Fibroblast of lung (primary cell): ENCODE results near the gene R3HDML. TPM values are rescaled to one million over a fixed set of nuclear protein-coding genes. Genes with fewer than 3 reads are reported as not detected.

Experiments
- DNase-seq, 2 donors: peaks; one replicate each; pipeline versions ENCODE4 v3.0.0 to v3.0.0-alpha.2; 2010; ENCODE audit warnings: low read depth in 2 of 2
- H2AFZ ChIP-seq: 2 replicates; pipeline ENCODE4 v1.5.1; 2012; ENCODE audit warnings: low read length, control low read depth, inconsistent platforms
- H3K27ac ChIP-seq: 2 replicates; pipeline ENCODE4 v1.5.1; 2011; ENCODE audit warnings: low read length, control low read depth; ENCODE audit not compliant: insufficient read depth
- H3K27me3 ChIP-seq: 2 replicates; pipeline ENCODE4 v1.5.1; 2011; ENCODE audit warnings: mild to moderate bottlenecking, low read length; ENCODE audit not compliant: control insufficient read depth, insufficient read depth
- H3K36me3 ChIP-seq: 2 replicates; pipeline ENCODE4 v1.5.1; 2011; ENCODE audit warnings: low read length; ENCODE audit not compliant: control insufficient read depth, insufficient read depth
- H3K4me1 ChIP-seq: 2 replicates; pipeline ENCODE4 v1.5.1; 2011; ENCODE audit warnings: low read length; ENCODE audit not compliant: control insufficient read depth, insufficient read depth; ENCODE audit errors: extremely low read depth
- H3K4me2 ChIP-seq: 2 replicates; pipeline ENCODE4 v1.5.1; 2011; ENCODE audit warnings: low read length, control low read depth; ENCODE audit not compliant: insufficient read depth; ENCODE audit errors: extremely low read depth
- H3K4me3 ChIP-seq, 4 experiments: fragments of 200-600 bp in 1 of 4; sonication (generic) in 1 of 4; replicated peaks in 1 of 4; 2 replicates each; pipeline ENCODE4 v1.5.1; 2011 to 2016; ENCODE audit warnings: low read length in 4 of 4, low read depth in 3 of 4, mild to moderate bottlenecking in 3 of 4, control low read depth in 2 of 4, inconsistent platforms in 1 of 4, mixed read lengths in 1 of 4; ENCODE audit not compliant: insufficient read depth in 1 of 4; ENCODE audit errors: control extremely low read depth in 1 of 4
- H3K79me2 ChIP-seq: 2 replicates; pipeline ENCODE4 v1.5.1; 2012; ENCODE audit warnings: mild to moderate bottlenecking, low read length, inconsistent platforms; ENCODE audit not compliant: control insufficient read depth, insufficient read depth
- H3K9ac ChIP-seq: 2 replicates; pipeline ENCODE4 v1.5.1; 2011; ENCODE audit warnings: mild to moderate bottlenecking, low read length, control low read depth; ENCODE audit not compliant: insufficient read depth
- H3K9me3 ChIP-seq: 2 replicates; pipeline ENCODE4 v1.5.1; 2012; ENCODE audit warnings: low read depth, low read length; ENCODE audit not compliant: control insufficient read depth, insufficient read depth
- H4K20me1 ChIP-seq: 2 replicates; pipeline ENCODE4 v1.5.1; 2011; ENCODE audit warnings: low read length; ENCODE audit not compliant: control insufficient read depth, insufficient read depth; ENCODE audit errors: extremely low read depth
- EZH2 ChIP-seq: IDR thresholded peaks from 2 replicates; pipeline ENCODE4 v1.5.1; 2012; ENCODE audit warnings: low read length, control low read depth, mild to moderate bottlenecking; ENCODE audit errors: missing control alignments
- polyA plus RNA-seq, 2 donors: library from polyadenylated mRNA; depleted of rRNA in 1 of 2; stranded (reverse) in 1 of 2; unstranded in 1 of 2; fragments of >200 nt; gene quantifications; 2 replicates each; pipeline ENCODE4 v1.2.1, GENCODE V29; 2011 to 2012; ENCODE audit warnings: missing spikeins in 1 of 2
- total RNA-seq: library from RNA; depleted of rRNA; stranded (reverse); fragments of >200 nt; gene quantifications from 2 replicates; pipeline ENCODE4 v1.2.1, GENCODE V29; 2014
- TF ChIP-seq, protein P1 (sequence below), 2 donors: IDR thresholded peaks in 1 of 2; conservative IDR thresholded peaks in 1 of 2; 1 replicate in 1 of 2; 2 replicates in 1 of 2; pipeline ENCODE4 v1.5.1; 2011 to 2012; ENCODE audit warnings: low read length in 2 of 2, control low read depth in 1 of 2, inconsistent platforms in 1 of 2, low read depth in 1 of 2, mild to moderate bottlenecking in 1 of 2

Gene R3HDML
- total and polyA plus RNA-seq, 2 donors (not counting 1 experiment from before 2014, with no cell fraction given): not detected

DNA sequence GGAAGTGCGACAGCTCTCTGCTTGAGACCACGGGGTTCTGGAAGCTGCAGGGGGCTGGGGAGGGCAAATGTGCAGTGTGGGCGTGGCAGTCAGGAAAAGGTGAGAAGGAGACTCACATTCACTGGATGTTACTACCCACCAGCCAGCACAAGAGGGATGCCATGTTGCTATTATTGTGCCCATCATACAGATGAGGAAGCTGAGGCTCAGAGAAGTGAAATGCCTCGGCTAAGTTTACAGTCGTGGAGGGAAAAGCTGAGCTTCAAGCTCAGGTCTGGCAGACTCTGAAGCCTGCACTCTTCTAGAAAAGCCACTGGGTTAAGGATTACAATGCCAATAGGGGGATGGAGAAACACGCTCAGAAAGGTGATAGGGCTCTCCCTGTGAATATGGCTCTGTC, 53.0 kb downstream of the R3HDML start:
- TF ChIP-seq, protein P1, sequence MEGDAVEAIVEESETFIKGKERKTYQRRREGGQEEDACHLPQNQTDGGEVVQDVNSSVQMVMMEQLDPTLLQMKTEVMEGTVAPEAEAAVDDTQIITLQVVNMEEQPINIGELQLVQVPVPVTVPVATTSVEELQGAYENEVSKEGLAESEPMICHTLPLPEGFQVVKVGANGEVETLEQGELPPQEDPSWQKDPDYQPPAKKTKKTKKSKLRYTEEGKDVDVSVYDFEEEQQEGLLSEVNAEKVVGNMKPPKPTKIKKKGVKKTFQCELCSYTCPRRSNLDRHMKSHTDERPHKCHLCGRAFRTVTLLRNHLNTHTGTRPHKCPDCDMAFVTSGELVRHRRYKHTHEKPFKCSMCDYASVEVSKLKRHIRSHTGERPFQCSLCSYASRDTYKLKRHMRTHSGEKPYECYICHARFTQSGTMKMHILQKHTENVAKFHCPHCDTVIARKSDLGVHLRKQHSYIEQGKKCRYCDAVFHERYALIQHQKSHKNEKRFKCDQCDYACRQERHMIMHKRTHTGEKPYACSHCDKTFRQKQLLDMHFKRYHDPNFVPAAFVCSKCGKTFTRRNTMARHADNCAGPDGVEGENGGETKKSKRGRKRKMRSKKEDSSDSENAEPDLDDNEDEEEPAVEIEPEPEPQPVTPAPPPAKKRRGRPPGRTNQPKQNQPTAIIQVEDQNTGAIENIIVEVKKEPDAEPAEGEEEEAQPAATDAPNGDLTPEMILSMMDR (conservative IDR thresholded peaks at IDR 0.05 in 1 of 2, IDR thresholded peaks at IDR 0.05 in 1 of 2; ENCODE audit: low read depth in 1 of 2, low read length in 2 of 2): no peak
- no peak for TF ChIP-seq EZH2
- Histone ChIP-seq H3K27ac (no peak overlapping the region), H3K4me2 (no peak overlapping the region), H3K9ac (no peak overlapping the region), H4K20me1 (no peaks in the 10 kb centered on the region), H3K79me2 (no peaks in the 10 kb centered on the region), H3K27me3 (no peaks in the 10 kb centered on the region), H3K4me3 (no peak overlapping the region), H3K9me3 (no peaks in the 10 kb centered on the region), H3K36me3 (no peaks in the 10 kb centered on the region), H2AFZ (no peak overlapping the region), H3K4me1 (no peaks in the 10 kb centered on the region)
- DNase-seq: no peak

DNA sequence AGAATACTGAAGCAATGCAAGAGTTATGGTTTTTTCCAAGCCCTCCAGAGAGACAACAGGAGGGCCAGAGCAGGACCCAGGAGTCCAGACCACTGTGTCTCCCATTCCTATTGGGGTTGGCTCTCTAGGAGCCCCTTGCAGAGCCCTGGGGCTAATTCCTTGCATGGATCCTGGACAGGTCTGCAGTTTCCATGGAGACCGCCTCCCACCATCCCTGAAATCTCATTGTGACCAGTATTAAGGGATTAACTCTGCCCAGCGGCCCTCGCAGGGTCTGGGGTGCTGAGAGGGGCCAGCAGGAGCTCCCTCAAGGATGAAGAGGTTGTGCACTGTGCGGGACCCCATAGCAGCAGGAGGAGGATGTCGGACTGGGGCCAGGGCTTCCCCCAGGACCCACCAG, 53.4 kb downstream of the R3HDML start:
- no peak overlapping the region for H3K27ac ChIP-seq
- no peak overlapping the region for H2AFZ ChIP-seq
- H4K20me1 ChIP-seq: no peaks in the 10 kb centered on the region
- no peak for DNase-seq
- no peaks in the 10 kb centered on the region for H3K36me3 ChIP-seq
- H3K4me2 ChIP-seq: no peak overlapping the region
- no peak for TF ChIP-seq EZH2
- TF ChIP-seq, protein P1 (conservative IDR thresholded peaks at IDR 0.05 in 1 of 2, IDR thresholded peaks at IDR 0.05 in 1 of 2; ENCODE audit: low read depth in 1 of 2, low read length in 2 of 2): no peak
- no peak overlapping the region for H3K4me3 ChIP-seq
- H3K9ac ChIP-seq: no peak overlapping the region
- no peaks in the 10 kb centered on the region for H3K9me3 ChIP-seq
- no peaks in the 10 kb centered on the region for H3K79me2 ChIP-seq
- no peaks in the 10 kb centered on the region for H3K27me3 ChIP-seq
- H3K4me1 ChIP-seq: no peaks in the 10 kb centered on the region

DNA sequence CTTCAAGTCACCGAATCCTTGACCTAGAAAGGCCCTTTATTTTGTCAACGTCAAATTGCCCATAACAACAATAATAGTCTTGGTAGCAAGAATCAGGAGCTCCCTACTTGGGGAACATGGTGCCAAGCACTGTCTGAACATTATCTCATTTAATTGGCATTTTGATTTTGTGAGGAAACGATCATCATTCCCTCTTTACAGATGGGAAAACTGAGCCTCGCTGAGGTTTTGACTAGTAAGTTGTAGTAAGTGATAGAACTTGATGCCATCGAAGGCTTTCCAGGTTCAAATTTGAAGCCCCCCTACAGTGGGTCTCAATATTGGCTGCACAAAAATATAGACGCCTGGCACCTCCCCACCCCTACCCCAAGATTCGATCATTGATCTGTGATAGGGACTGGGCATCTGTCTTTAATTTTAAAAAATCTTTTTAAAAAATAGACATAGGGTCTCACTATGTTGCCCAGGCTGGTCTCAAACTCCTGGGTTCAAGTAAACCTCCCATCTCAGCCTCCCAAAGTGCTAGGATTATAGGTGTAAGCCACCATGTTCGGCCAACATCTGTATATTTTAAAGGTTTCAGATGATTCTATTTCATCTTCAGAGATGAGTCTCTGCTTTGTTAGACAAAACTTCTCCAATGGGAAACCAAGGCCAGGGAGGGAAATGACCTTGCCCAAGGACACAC, 55.4 kb downstream of the R3HDML start:
- H3K79me2 ChIP-seq: no peaks in the 10 kb centered on the region
- no peak overlapping the region for H3K9ac ChIP-seq
- no peaks in the 10 kb centered on the region for H3K9me3 ChIP-seq
- TF ChIP-seq, protein P1 (conservative IDR thresholded peaks at IDR 0.05 in 1 of 2, IDR thresholded peaks at IDR 0.05 in 1 of 2; ENCODE audit: low read depth in 1 of 2, low read length in 2 of 2): no peak
- no peak for TF ChIP-seq EZH2
- no peaks in the 10 kb centered on the region for H3K27me3 ChIP-seq
- H3K4me1 ChIP-seq: no peaks in the 10 kb centered on the region
- no peaks in the 10 kb centered on the region for H4K20me1 ChIP-seq
- H3K4me3 ChIP-seq: no peak overlapping the region
- no peaks in the 10 kb centered on the region for H3K36me3 ChIP-seq
- no peak overlapping the region for H3K4me2 ChIP-seq
- H3K27ac ChIP-seq: no peak overlapping the region
- no peak overlapping the region for H2AFZ ChIP-seq
- no peak for DNase-seq
